Liver (tissue), 9 donors: ENCODE measurements around the gene THSD7B. TPM values are rescaled to one million over a fixed set of nuclear protein-coding genes. Genes with fewer than 3 reads are reported as not detected.

ENCODE experiments used
- DNase-seq: peaks from one replicate; pipeline ENCODE4 v3.0.0-alpha.2; 2017; ENCODE audit warnings: low spot score
- H3K27ac ChIP-seq, 2 donors: one replicate each; pipeline ENCODE4 v1.7.0; 2013; ENCODE audit warnings: inconsistent platforms in 2 of 2, low read length in 2 of 2, control low read depth in 1 of 2, low read depth in 1 of 2, mild to moderate bottlenecking in 1 of 2
- H3K27me3 ChIP-seq, 4 donors: one replicate each; pipeline versions ENCODE4 v1.6.1 to v1.7.0; 2013; ENCODE audit warnings: low read length in 3 of 4, inconsistent platforms in 1 of 4, mild to moderate bottlenecking in 1 of 4, moderate library complexity in 1 of 4; ENCODE audit not compliant: control insufficient read depth in 4 of 4, insufficient read depth in 4 of 4
- H3K36me3 ChIP-seq, 4 donors: one replicate each; pipeline versions ENCODE4 v1.6.1 to v1.7.0; 2013; ENCODE audit warnings: low read length in 3 of 4, mild to moderate bottlenecking in 3 of 4, low read depth in 1 of 4, moderate library complexity in 1 of 4; ENCODE audit not compliant: control insufficient read depth in 4 of 4, insufficient read depth in 3 of 4
- H3K4me1 ChIP-seq, 4 donors: one replicate each; pipeline versions ENCODE4 v1.6.1 to v1.7.0; 2013; ENCODE audit warnings: low read length in 3 of 4, mild to moderate bottlenecking in 3 of 4, moderate library complexity in 1 of 4; ENCODE audit not compliant: control insufficient read depth in 4 of 4, insufficient read depth in 4 of 4
- H3K4me3 ChIP-seq, 3 donors: one replicate each; pipeline versions ENCODE4 v1.6.1 to v1.7.0; 2013; ENCODE audit warnings: low read length in 3 of 3, control low read depth in 1 of 3, low read depth in 1 of 3, mild to moderate bottlenecking in 1 of 3
- H3K9ac ChIP-seq, 2 donors: one replicate each; pipeline ENCODE4 v1.7.0; 2013; ENCODE audit warnings: low read length in 2 of 2, mild to moderate bottlenecking in 2 of 2, moderate library complexity in 2 of 2, control low read depth in 1 of 2, low read depth in 1 of 2
- H3K9me3 ChIP-seq, 4 donors: one replicate each; pipeline versions ENCODE4 v1.6.1 to v1.7.0; 2013; ENCODE audit warnings: low read length in 3 of 4; ENCODE audit not compliant: control insufficient read depth in 4 of 4
- ATF3 ChIP-seq: IDR thresholded peaks from 2 replicates; pipeline ENCODE4 v1.6.1; 2016; ENCODE audit warnings: antibody characterized with exemption
- CTCF ChIP-seq: fragments of 150-350 bp; IDR thresholded peaks from 2 replicates; pipeline ENCODE4 v1.5.1; 2017; ENCODE audit warnings: improper control_type of control experiment, low read depth, low read length; ENCODE audit not compliant: missing input control
- FOXA1 ChIP-seq: IDR thresholded peaks from 2 replicates; pipeline ENCODE4 v1.6.1; 2016; ENCODE audit warnings: antibody characterized with exemption
- FOXA2 ChIP-seq: IDR thresholded peaks from 2 replicates; pipeline ENCODE4 v1.6.1; 2016; ENCODE audit warnings: antibody characterized with exemption
- GABPA ChIP-seq, 2 donors: IDR thresholded peaks in 1 of 2; conservative IDR thresholded peaks in 1 of 2; 2 replicates each; pipeline ENCODE4 v1.6.1; 2016; ENCODE audit warnings: antibody characterized with exemption in 2 of 2, mild to moderate bottlenecking in 1 of 2, moderate library complexity in 1 of 2
- HNF4G ChIP-seq: IDR thresholded peaks from 2 replicates; pipeline ENCODE4 v1.6.1; 2016; ENCODE audit warnings: antibody characterized with exemption
- JUND ChIP-seq, 2 donors: IDR thresholded peaks; 2 replicates each; pipeline ENCODE4 v1.6.1; 2016; ENCODE audit warnings: antibody characterized with exemption in 2 of 2
- NR2F2 ChIP-seq: IDR thresholded peaks from 2 replicates; pipeline ENCODE4 v1.6.1; 2016; ENCODE audit warnings: antibody characterized with exemption
- RXRA ChIP-seq, 2 donors: IDR thresholded peaks; 2 replicates each; pipeline ENCODE4 v1.6.1; 2017 to 2018; ENCODE audit warnings: antibody characterized with exemption in 2 of 2, mild to moderate bottlenecking in 1 of 2
- SP1 ChIP-seq: IDR thresholded peaks from 2 replicates; pipeline ENCODE4 v1.6.1; 2018; ENCODE audit warnings: antibody characterized with exemption, mild to moderate bottlenecking
- YY1 ChIP-seq: IDR thresholded peaks from 2 replicates; pipeline ENCODE4 v1.6.1; 2016; ENCODE audit warnings: antibody characterized with exemption, mild to moderate bottlenecking
- ZBTB33 ChIP-seq: IDR thresholded peaks from 2 replicates; pipeline ENCODE4 v1.6.1; 2016; ENCODE audit warnings: antibody characterized with exemption
- WGBS: extraction: QIAGEN DNeasy Blood & Tissue Kit; methylation state at CpG from one replicate; pipeline ENCODE4 v1.1.7; 2013; 5-methylcytosine and 5-hydroxymethylcytosine counted together
- polyA plus RNA-seq, 2 donors: library from polyadenylated mRNA; stranded (reverse) in 1 of 2; unstranded in 1 of 2; fragments of 200-250 nt in 1 of 2; fragments of >200 nt in 1 of 2; fragmentation: Nextera tagmentation in 1 of 2; extraction: Ambion mirVana in 1 of 2; gene quantifications; one replicate each; pipeline versions ENCODE4 v1.2.1 to v1.2.3, GENCODE V29; 2013 to 2015
- total RNA-seq, 2 donors: library from RNA; depleted of rRNA; stranded (reverse); fragments of >200 nt; gene quantifications; one replicate each; pipeline ENCODE4 v1.2.3, GENCODE V29; 2014
- donor health status: healthy.
- donor health status: healthy.
- donor health status: healthy.
- donor health status: healthy.
- donor health status: healthy.

The THSD7B gene
- total and polyA plus RNA-seq, 4 donors = 0.01 to 0.75 (median 0.42) TPM; not detected in 1

GRCh38 chr2:136994793-136995192 lies 229.4 kb downstream of the THSD7B start:
- no peak for TF ChIP-seq RXRA (IDR thresholded peaks at IDR 0.05)
- no peak for TF ChIP-seq FOXA2
- no peak for TF ChIP-seq CTCF
- TF ChIP-seq ZBTB33 = no peak
- TF ChIP-seq NR2F2 = no peak
- TF ChIP-seq JUND (IDR thresholded peaks at IDR 0.05) = no peak
- no peak for TF ChIP-seq ATF3
- TF ChIP-seq FOXA1 = no peak
- no peak for TF ChIP-seq HNF4G
- TF ChIP-seq SP1 = no peak
- 69% methylated on average over 1 of the region's 1 CpG for WGBS
- H3K4me3 ChIP-seq = no peak overlapping the region
- H3K27ac ChIP-seq = no peak overlapping the region
- H3K9me3 ChIP-seq = no peaks in the 10 kb centered on the region
- H3K4me1 ChIP-seq = no peaks in the 10 kb centered on the region
- no peak overlapping the region for H3K9ac ChIP-seq
- DNase-seq = no peak
- peaks cover 0 to 2% (median 0%) of the 10 kb centered on the region in 4 donors for H3K27me3 ChIP-seq
- H3K36me3 ChIP-seq = no peaks in the 10 kb centered on the region

GRCh38 chr2:136997557-136997956 lies 232.2 kb downstream of the THSD7B start:
- TF ChIP-seq RXRA (IDR thresholded peaks at IDR 0.05) = no peak
- TF ChIP-seq GABPA (IDR thresholded peaks at IDR 0.05 in 1 of 2, conservative IDR thresholded peaks at IDR 0.05 in 1 of 2) = no peak
- no peak for TF ChIP-seq YY1
- Histone ChIP-seq H3K9me3 (no peaks in the 10 kb centered on the region), H3K36me3 (no peaks in the 10 kb centered on the region), H3K4me3 (no peak overlapping the region), H3K9ac (no peak overlapping the region), H3K27ac (no peak overlapping the region), H3K4me1 (no peaks in the 10 kb centered on the region), H3K27me3 (no peaks in the 10 kb centered on the region)
- DNase-seq = no peak
- WGBS = 91% methylated on average over 1 of the region's 1 CpG

- Histone ChIP-seq H3K9ac (no peak overlapping the region), H3K36me3 (no peaks in the 10 kb centered on the region), H3K4me1 (no peaks in the 10 kb centered on the region), H3K4me3 (no peak overlapping the region), H3K27me3 (no peaks in the 10 kb centered on the region), H3K27ac (no peak overlapping the region), H3K9me3 (no peaks in the 10 kb centered on the region)
- TF ChIP-seq GABPA (IDR thresholded peaks at IDR 0.05 in 1 of 2, conservative IDR thresholded peaks at IDR 0.05 in 1 of 2) (no peak), FOXA1 (no peak), SP1 (no peak)
- 78% methylated on average over 2 of the region's 2 CpGs for WGBS
- no peak for DNase-seq
Observed at GRCh38 chr2:137000811-137001210, 235.5 kb downstream of the THSD7B start.
